NCI-H226 (cell line): ENCODE measurements around the gene UCP2.

Experiments used
- DNase-seq: peaks from one replicate; pipeline ENCODE4 v3.0.0-alpha.2; 2015

Gene UCP2

GRCh38 chr11:73968356-73968966 lies 14.2 kb downstream of the UCP2 start:
- no peak for DNase-seq

DNA sequence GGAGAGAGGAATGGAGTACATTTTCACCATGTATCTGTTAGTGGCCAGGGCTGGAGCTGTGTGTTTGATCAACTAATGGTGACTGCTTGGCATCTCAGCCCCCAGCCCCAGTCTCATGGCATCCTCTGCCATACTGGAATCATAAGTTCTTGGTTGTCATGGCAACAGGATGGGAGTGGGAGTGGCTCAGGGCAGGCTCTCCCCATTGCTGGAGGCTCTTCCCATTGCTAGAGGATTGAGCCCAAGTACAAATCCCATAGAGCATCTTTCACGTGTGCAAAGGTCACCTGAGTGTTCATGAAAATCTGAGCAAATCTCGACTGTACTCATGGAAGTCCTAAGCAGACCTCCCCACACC lies 16.9 kb downstream of the UCP2 start:
- DNase-seq = no peak

DNA sequence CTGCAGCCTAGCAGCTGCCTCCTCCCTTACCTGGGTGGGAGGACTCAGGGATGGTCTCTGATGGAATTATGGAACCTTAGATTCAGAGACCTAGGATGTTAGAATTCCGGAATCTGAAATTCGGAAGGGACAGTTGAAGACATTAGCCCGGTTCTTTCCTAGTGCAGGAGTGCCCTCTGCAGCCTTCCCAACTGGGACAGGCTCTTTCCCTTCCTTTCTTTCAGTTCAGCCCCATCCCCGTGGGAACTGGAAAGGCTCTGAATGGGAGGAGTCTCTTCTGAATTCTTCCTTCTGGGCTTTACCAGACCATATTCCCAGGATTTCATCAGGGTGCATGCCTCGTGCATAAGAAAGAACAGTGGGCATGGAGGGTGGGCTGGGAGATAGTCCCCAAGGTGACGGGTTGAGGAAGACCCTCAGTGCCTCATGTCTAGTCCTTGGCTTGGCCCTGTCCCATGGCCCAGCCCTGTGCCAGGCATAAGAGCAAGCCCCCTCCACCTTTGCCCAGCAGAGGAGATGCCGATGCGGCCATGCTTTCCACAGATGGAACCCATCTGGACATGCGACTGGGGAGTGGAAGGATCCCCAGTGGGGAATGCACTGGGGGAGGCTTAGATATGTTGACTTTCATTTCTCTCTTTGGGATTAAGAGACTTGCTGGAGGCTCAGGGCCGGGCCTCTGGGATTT lies 17.4 kb downstream of the UCP2 start:
- no peak for DNase-seq

DNA sequence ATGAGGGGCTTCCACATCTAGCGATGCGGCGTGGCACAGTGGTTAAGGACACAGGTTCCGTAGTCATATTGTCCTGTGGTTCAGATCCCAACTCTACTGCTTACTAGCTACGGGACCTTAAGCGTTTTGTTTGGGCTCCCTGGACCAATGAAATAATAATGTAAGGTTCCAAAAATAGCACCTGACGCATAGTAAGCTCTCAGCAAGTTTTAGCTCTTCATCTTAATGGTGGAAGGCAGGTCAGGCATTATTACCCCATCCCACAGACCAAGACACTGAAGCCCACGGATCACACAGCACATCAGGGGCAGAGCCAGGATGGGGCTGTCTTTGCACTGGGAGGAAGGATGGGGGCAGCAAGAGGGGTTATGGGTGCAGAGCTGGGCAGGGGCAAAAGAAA lies 18.8 kb downstream of the UCP2 start:
- DNase-seq = no peak

- DNase-seq = no peak
Observed at GRCh38 chr11:73962101-73962705, 20.4 kb downstream of the UCP2 start.

GRCh38 chr11:73961321-73961720 lies 21.3 kb downstream of the UCP2 start:
- DNase-seq = no peak

- DNase-seq = no peak
Observed at GRCh38 chr11:73958521-73959141, 24.0 kb downstream of the UCP2 start.

DNA sequence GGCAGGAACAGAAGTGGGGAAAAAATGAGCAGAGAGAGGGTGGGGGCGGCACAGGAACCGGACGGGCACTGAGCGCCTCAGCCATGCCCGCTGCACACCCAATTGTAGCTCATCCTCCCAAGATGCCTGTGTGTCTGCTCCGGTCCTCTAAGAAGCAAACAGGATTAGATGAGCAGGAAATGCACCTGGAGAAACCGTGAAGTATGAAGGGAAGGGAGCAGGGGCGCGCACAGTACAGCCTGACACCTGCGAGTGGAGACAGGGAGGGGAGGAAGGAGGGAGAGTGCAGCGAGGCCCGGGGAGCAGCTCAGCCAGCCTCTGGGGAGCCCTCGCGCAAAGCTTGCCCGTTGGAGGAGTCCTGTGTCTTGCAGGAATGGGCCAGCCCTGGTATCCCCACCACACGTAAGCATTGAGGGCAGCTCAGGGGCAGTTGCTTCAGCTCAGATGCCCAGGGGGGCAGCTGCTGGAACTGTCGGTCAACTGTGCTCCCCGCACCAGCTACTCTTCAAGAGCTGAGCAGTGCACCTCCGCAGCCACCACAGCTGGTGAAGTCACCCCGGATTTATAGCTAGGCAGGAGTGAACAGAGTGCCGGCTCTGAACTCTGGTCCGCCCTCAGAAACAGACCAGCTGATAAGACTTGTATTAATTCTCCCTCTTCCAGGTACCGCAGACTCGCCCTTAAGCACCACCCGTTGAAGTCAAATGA lies 24.8 kb downstream of the UCP2 start:
- DNase-seq = no peak

- DNase-seq = no peak
Observed at GRCh38 chr11:73956876-73957653, 25.6 kb downstream of the UCP2 start.

DNA sequence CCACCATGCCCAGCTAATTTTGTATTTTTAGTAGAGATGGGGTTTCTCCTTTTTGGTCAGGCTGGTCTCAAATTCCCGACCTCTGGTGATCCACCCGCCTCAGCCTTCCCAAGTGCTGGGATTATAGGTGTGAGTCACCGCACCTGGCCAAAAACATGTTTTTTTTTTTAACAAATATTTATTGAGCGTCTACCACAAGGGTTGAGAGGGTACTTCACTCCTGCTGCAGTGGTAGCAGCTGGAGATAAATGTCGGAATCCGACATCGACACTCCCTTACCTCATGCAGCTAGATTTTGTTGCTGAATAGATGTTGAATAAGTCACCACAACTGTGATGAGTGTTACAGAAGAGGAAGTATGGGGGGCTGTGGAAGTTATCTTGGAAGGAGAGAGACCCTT lies 30.8 kb downstream of the UCP2 start:
- no peak for DNase-seq

DNA sequence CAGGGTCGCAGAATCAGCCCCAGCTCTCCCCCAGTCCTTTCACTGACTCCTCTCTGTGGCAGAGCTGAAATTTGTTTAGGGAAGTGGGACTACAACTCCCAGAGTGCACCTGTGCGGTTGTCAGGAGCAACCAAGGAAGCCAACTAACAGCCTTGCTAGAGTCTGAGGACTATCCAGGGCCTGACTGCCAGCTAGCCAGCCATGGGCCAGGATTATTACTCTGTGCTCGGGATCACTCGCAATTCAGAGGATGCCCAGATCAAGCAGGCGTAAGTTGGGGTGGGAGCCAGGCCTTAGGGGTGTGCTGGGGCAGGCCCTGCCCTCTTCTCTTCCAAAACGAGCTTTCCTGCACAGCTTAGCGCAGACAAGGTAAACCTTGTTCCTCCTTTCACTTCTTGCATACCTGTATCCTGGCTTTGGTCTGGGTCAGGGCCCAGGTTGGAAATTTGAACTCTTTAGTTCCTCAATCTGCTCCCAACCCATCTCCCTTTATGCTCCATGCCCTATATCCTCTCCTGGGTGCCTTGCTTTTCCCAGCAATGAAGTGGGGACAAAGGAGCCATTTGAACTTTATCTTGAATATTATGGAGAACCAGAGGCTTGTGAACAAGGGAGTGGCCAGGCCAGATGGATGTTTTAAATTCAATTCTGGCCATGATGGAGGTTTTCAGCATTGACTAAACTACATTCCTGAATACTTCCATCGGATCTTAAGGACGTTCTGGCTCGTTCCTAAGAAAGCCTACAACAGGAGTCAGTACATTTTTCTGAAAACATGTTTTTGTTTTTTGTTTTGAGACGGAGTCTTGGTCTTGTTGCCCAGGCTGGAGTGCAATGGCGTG lies 31.6 kb downstream of the UCP2 start, which contains the start of gene DNAJB13:
DNAJB13 (plus strand) TSS at position 158 of the 842 bp plus-strand sequence; CDS start at position 202, 44 bp downstream.
- peak; percentile 50 for DNase-seq

DNA sequence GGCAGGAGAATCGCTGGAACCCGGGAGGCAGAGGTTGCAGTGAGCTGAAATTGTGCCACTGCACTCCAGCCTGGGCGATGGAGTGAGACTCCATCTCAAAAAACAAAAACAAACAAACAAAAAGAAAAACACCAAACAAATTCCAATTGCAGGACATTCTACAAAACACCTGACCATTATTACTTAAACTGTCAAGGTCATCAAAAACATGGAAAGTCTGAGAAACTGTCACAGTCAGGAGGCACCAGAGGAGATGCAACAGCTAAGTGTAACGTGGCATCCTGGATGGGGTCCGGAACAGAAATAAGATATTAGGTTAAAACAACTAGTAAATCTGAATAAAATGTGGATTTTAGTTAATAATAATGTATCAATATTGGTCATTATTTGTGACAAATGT lies 32.7 kb downstream of the UCP2 start:
- no peak for DNase-seq

DNA sequence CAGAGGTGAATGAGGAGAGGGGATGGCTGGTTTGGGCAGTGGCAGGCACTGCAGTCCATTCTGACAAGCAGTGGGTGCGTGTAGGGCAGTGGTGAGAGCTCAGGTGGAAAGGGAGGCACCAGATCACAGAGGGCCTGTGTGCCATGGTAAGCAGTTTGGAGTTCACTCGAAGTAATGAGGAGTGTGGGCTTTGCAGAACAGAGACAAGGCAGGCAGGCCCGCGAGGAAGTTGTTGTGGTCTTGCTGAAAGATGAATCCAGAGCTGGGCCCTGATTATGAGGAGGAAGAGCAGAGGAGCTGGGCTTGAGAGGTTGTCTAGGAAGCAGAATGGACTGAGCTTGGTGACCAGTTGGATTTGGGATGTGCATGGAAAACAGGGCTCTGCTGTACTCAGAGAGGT lies 33.4 kb downstream of the UCP2 start:
- DNase-seq = no peak

DNA sequence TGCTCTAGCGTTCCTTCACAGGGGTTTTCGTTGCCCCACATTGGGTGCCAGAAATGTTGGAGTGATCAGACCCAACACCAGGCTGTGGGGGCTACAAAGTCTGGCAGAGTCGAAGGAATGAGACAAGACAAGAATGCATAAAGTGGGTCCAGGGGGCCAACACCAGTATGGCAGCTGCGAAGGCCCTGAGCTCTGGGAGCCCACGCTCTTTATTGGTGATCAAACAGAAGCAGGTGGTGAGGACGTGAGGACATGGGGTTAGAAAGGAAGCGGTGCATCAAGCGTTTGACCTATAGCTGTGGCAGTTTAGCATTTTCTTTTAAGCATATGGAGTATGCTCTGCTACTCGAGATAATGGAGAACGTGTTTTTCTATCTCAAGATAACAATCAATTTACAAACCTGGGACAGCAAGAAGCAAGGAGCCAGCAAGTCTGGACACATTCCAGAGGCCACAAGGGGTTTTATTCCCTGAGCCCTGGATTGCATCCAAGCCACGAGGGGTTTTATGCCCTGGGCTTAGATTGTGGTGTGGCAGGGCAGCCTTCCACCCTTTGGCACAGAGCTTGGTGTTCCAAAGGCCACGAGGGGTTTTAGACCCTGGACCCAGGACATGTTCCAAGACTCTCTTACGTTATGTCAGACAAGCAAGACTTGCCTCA lies 35.7 kb downstream of the UCP2 start:
- no peak for DNase-seq

GRCh38 chr11:73945396-73945795 lies 37.2 kb downstream of the UCP2 start:
- DNase-seq = no peak

- no peak for DNase-seq
Observed at GRCh38 chr11:73944901-73945300, 37.7 kb downstream of the UCP2 start.

- DNase-seq = no peak
Observed at GRCh38 chr11:73944085-73944484, 38.6 kb downstream of the UCP2 start.

- DNase-seq = peak; percentile 40
Observed at GRCh38 chr11:73942010-73942409, 40.6 kb downstream of the UCP2 start.

DNA sequence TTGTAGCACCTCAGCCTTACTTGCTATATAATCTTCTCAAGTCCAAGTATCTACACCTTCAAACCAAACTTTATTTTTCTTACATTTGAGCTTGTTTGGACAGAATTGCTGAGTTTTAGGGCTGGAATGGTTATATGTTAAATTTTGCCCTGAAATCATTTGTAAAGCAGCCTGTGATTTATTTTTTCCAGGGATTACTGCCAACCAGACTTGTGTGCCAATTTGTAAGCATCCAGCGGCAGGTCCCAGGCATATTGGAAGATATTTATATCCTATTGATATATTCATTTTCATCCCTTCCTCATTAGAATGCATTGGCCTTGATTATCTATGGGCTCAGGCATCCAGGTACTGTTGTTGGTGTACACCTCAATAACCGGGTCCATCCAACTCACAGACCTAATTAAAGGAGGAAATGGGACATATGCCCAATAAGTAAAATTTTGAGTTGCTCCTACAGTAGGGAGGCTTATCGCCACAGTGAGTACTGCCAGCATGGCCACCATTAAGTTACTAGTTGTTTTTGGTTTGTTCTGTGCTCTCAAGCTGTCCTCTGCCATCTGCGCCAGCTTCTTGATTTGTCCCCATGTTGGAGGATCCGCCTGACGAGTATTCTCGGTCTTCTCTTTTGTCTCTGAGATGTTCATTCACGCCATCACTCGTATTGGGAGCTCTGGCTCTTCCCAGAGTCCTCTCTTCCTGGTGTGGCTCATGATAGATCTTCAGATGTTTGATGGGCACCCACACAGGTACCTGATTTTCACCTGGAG lies 41.7 kb downstream of the UCP2 start:
- DNase-seq = no peak

DNA sequence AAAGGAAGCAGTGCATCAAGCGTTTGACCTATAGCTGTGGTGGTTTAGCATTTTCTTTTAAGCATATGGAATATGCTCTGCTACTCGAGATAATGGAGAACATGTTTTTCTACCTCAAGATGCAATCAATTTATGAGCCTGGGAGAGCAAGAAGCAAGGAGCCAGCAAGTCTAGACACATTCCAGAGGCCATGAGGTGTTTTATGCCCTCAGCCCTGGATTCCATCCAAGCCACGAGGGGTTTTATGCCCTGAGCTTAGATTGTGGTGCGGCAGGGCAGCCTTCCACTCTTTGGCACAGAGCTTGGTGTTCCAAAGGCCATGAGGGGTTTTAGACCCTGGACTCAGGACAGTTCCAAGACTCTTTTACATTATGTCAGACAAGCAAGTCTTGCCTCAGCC lies 43.5 kb downstream of the UCP2 start:
- peak; percentile 21 for DNase-seq
